OCI-LY3 (cell line): Measurements from ENCODE around the gene PLXDC2.

Source experiments
- CTCF ChIP-seq: fragments of 200-600, 300-600 bp; sonication (generic); IDR thresholded peaks from 2 replicates; pipeline ENCODE4 v1.5.1; 2014; ENCODE audit warnings: antibody characterized with exemption, low read length, low read depth
- EZH2phosphoT487 ChIP-seq: fragments of 200-600 bp; shearing (Covaris generic); IDR thresholded peaks from 2 replicates; pipeline ENCODE4 v1.6.1; 2018; ENCODE audit warnings: antibody characterized with exemption, mixed run types, low read depth

GRCh38 chr10:20202337-20202736, 386.1 kb downstream of the PLXDC2 start:
- TF ChIP-seq CTCF (no peak), EZH2phosphoT487 (no peak)
